Liver (tissue), 9 donors: Measurements from ENCODE around the gene RAP2C. TPM values are rescaled to one million over a fixed set of nuclear protein-coding genes. Genes with fewer than 3 reads are reported as not detected.

ENCODE experiments used
- DNase-seq: peaks from one replicate; pipeline ENCODE4 v3.0.0-alpha.2; 2017; ENCODE audit warnings: low spot score
- H3K27ac ChIP-seq, 2 donors: one replicate each; pipeline ENCODE4 v1.7.0; 2013; ENCODE audit warnings: inconsistent platforms in 2 of 2, low read length in 2 of 2, control low read depth in 1 of 2, low read depth in 1 of 2, mild to moderate bottlenecking in 1 of 2
- H3K27me3 ChIP-seq, 4 donors: one replicate each; pipeline versions ENCODE4 v1.6.1 to v1.7.0; 2013; ENCODE audit warnings: low read length in 3 of 4, inconsistent platforms in 1 of 4, mild to moderate bottlenecking in 1 of 4, moderate library complexity in 1 of 4; ENCODE audit not compliant: control insufficient read depth in 4 of 4, insufficient read depth in 4 of 4
- H3K36me3 ChIP-seq, 4 donors: one replicate each; pipeline versions ENCODE4 v1.6.1 to v1.7.0; 2013; ENCODE audit warnings: low read length in 3 of 4, mild to moderate bottlenecking in 3 of 4, low read depth in 1 of 4, moderate library complexity in 1 of 4; ENCODE audit not compliant: control insufficient read depth in 4 of 4, insufficient read depth in 3 of 4
- H3K4me1 ChIP-seq, 4 donors: one replicate each; pipeline versions ENCODE4 v1.6.1 to v1.7.0; 2013; ENCODE audit warnings: low read length in 3 of 4, mild to moderate bottlenecking in 3 of 4, moderate library complexity in 1 of 4; ENCODE audit not compliant: control insufficient read depth in 4 of 4, insufficient read depth in 4 of 4
- H3K4me3 ChIP-seq, 3 donors: one replicate each; pipeline versions ENCODE4 v1.6.1 to v1.7.0; 2013; ENCODE audit warnings: low read length in 3 of 3, control low read depth in 1 of 3, low read depth in 1 of 3, mild to moderate bottlenecking in 1 of 3
- H3K9ac ChIP-seq, 2 donors: one replicate each; pipeline ENCODE4 v1.7.0; 2013; ENCODE audit warnings: low read length in 2 of 2, mild to moderate bottlenecking in 2 of 2, moderate library complexity in 2 of 2, control low read depth in 1 of 2, low read depth in 1 of 2
- H3K9me3 ChIP-seq, 4 donors: one replicate each; pipeline versions ENCODE4 v1.6.1 to v1.7.0; 2013; ENCODE audit warnings: low read length in 3 of 4; ENCODE audit not compliant: control insufficient read depth in 4 of 4
- ATF3 ChIP-seq: IDR thresholded peaks from 2 replicates; pipeline ENCODE4 v1.6.1; 2016; ENCODE audit warnings: antibody characterized with exemption
- CTCF ChIP-seq: fragments of 150-350 bp; IDR thresholded peaks from 2 replicates; pipeline ENCODE4 v1.5.1; 2017; ENCODE audit warnings: improper control_type of control experiment, low read depth, low read length; ENCODE audit not compliant: missing input control
- FOXA1 ChIP-seq: IDR thresholded peaks from 2 replicates; pipeline ENCODE4 v1.6.1; 2016; ENCODE audit warnings: antibody characterized with exemption
- FOXA2 ChIP-seq: IDR thresholded peaks from 2 replicates; pipeline ENCODE4 v1.6.1; 2016; ENCODE audit warnings: antibody characterized with exemption
- GABPA ChIP-seq, 2 donors: IDR thresholded peaks in 1 of 2; conservative IDR thresholded peaks in 1 of 2; 2 replicates each; pipeline ENCODE4 v1.6.1; 2016; ENCODE audit warnings: antibody characterized with exemption in 2 of 2, mild to moderate bottlenecking in 1 of 2, moderate library complexity in 1 of 2
- HNF4A ChIP-seq, 2 donors: conservative IDR thresholded peaks; 2 replicates each; pipeline ENCODE4 v1.6.1; 2016; ENCODE audit warnings: antibody characterized with exemption in 2 of 2, mild to moderate bottlenecking in 2 of 2
- HNF4G ChIP-seq: IDR thresholded peaks from 2 replicates; pipeline ENCODE4 v1.6.1; 2016; ENCODE audit warnings: antibody characterized with exemption
- JUND ChIP-seq, 2 donors: IDR thresholded peaks; 2 replicates each; pipeline ENCODE4 v1.6.1; 2016; ENCODE audit warnings: antibody characterized with exemption in 2 of 2
- MAX ChIP-seq: IDR thresholded peaks from 2 replicates; pipeline ENCODE4 v1.6.1; 2016; ENCODE audit warnings: antibody characterized with exemption
- NR2F2 ChIP-seq: IDR thresholded peaks from 2 replicates; pipeline ENCODE4 v1.6.1; 2016; ENCODE audit warnings: antibody characterized with exemption
- RAD21 ChIP-seq, 2 donors: IDR thresholded peaks; 2 replicates each; pipeline ENCODE4 v1.6.1; 2016; ENCODE audit warnings: antibody characterized with exemption in 2 of 2, mild to moderate bottlenecking in 2 of 2
- REST ChIP-seq: IDR thresholded peaks from 2 replicates; pipeline ENCODE4 v1.6.1; 2016; ENCODE audit warnings: antibody characterized with exemption, mild to moderate bottlenecking
- RXRA ChIP-seq, 2 donors: IDR thresholded peaks; 2 replicates each; pipeline ENCODE4 v1.6.1; 2017 to 2018; ENCODE audit warnings: antibody characterized with exemption in 2 of 2, mild to moderate bottlenecking in 1 of 2
- SP1 ChIP-seq: IDR thresholded peaks from 2 replicates; pipeline ENCODE4 v1.6.1; 2018; ENCODE audit warnings: antibody characterized with exemption, mild to moderate bottlenecking
- TAF1 ChIP-seq: conservative IDR thresholded peaks from 2 replicates; pipeline ENCODE4 v1.6.1; 2016; ENCODE audit warnings: antibody characterized with exemption, mild to moderate bottlenecking
- YY1 ChIP-seq: IDR thresholded peaks from 2 replicates; pipeline ENCODE4 v1.6.1; 2016; ENCODE audit warnings: antibody characterized with exemption, mild to moderate bottlenecking
- ZBTB33 ChIP-seq: IDR thresholded peaks from 2 replicates; pipeline ENCODE4 v1.6.1; 2016; ENCODE audit warnings: antibody characterized with exemption
- WGBS: extraction: QIAGEN DNeasy Blood & Tissue Kit; methylation state at CpG from one replicate; pipeline ENCODE4 v1.1.7; 2013; 5-methylcytosine and 5-hydroxymethylcytosine counted together
- polyA plus RNA-seq, 2 donors: library from polyadenylated mRNA; stranded (reverse) in 1 of 2; unstranded in 1 of 2; fragments of 200-250 nt in 1 of 2; fragments of >200 nt in 1 of 2; fragmentation: Nextera tagmentation in 1 of 2; extraction: Ambion mirVana in 1 of 2; gene quantifications; one replicate each; pipeline versions ENCODE4 v1.2.1 to v1.2.3, GENCODE V29; 2013 to 2015
- total RNA-seq, 2 donors: library from RNA; depleted of rRNA; stranded (reverse); fragments of >200 nt; gene quantifications; one replicate each; pipeline ENCODE4 v1.2.3, GENCODE V29; 2014
- donor health status: healthy.
- donor health status: healthy.
- donor health status: healthy.
- donor health status: healthy.
- donor health status: healthy.

Gene RAP2C
- total and polyA plus RNA-seq, 4 donors = 12.6 to 35.3 (median 19.3) TPM

GRCh38 chrX:132208422-132208821 is 10.8 kb downstream of the RAP2C start (continued):
- TF ChIP-seq CTCF (no peak), FOXA1 (no peak), NR2F2 (no peak), GABPA (IDR thresholded peaks at IDR 0.05 in 1 of 2, conservative IDR thresholded peaks at IDR 0.05 in 1 of 2) (no peak)

- Histone ChIP-seq H3K4me3 (no peak overlapping the region), H3K4me1 (peaks cover 1 to 15% (median 14%) of the 10 kb centered on the region in 4 donors), H3K27me3 (peaks cover 0 to 4% (median 0%) of the 10 kb centered on the region in 4 donors), H3K36me3 (peaks cover 0 to 3% (median 1%) of the 10 kb centered on the region in 4 donors), H3K9ac (no peak overlapping the region), H3K27ac (no peak overlapping the region), H3K9me3 (no peaks in the 10 kb centered on the region)
- TF ChIP-seq YY1 (no peak), ZBTB33 (no peak), HNF4G (no peak), RAD21 (IDR thresholded peaks at IDR 0.05) (no peak), TAF1 (no peak), NR2F2 (no peak), RXRA (IDR thresholded peaks at IDR 0.05) (no peak), FOXA2 (no peak), REST (no peak), MAX (no peak), HNF4A (conservative IDR thresholded peaks at IDR 0.05) (no peak), FOXA1 (no peak)
- WGBS = 72% methylated on average over 2 of the region's 2 CpGs
- no peak for DNase-seq
Observed at GRCh38 chrX:132207996-132208395, 11.3 kb downstream of the RAP2C start.

GRCh38 chrX:132206259-132206658 is 13.0 kb downstream of the RAP2C start:
- 55% methylated on average over 5 of the region's 5 CpGs for WGBS
- H3K27me3 ChIP-seq = peaks cover 0 to 4% (median 0%) of the 10 kb centered on the region in 4 donors
- TF ChIP-seq RXRA (IDR thresholded peaks at IDR 0.05) (no peak), HNF4A (conservative IDR thresholded peaks at IDR 0.05) (no peak), YY1 (no peak), GABPA (IDR thresholded peaks at IDR 0.05 in 1 of 2, conservative IDR thresholded peaks at IDR 0.05 in 1 of 2) (no peak), ATF3 (no peak), SP1 (no peak), JUND (IDR thresholded peaks at IDR 0.05) (no peak), RAD21 (IDR thresholded peaks at IDR 0.05) (no peak)
- peaks cover 1 to 11% (median 8%) of the 10 kb centered on the region in 4 donors for H3K4me1 ChIP-seq
- H3K27ac ChIP-seq = no peak overlapping the region
- no peaks in the 10 kb centered on the region for H3K9me3 ChIP-seq
- DNase-seq = no peak
- peaks cover 0 to 3% (median under 1%) of the 10 kb centered on the region in 4 donors for H3K36me3 ChIP-seq
- no peak overlapping the region for H3K9ac ChIP-seq
- H3K4me3 ChIP-seq = no peak overlapping the region
